Measurements from ENCODE around the gene GAS2L3. TPM values are rescaled to one million over a fixed set of nuclear protein-coding genes. Genes with fewer than 3 reads are reported as not detected.

The GAS2L3 gene
- total RNA-seq, 1 experiment from 2014 or later = 11.7 TPM

GRCh38 chr12:100612606-100613005 is 39.1 kb downstream of the GAS2L3 start:
- no peaks in the 10 kb centered on the region for H3K23me2 ChIP-seq (ENCODE audit: insufficient read length, low read depth, low read length, poor library complexity, severe bottlenecking)
- H3K27me3 ChIP-seq (ENCODE audit: insufficient read depth, low read length) = no peaks in the 10 kb centered on the region
- no peak overlapping the region for H2AK5ac ChIP-seq (ENCODE audit: insufficient read length, low read length)
- no peak overlapping the region for H2BK5ac ChIP-seq (ENCODE audit: insufficient read length, low read length)
- H3K4me2 ChIP-seq (ENCODE audit: insufficient read depth, insufficient read length, low read length) = no peak overlapping the region
- no peak for DNase-seq
- no peak overlapping the region for H3K4me3 Mint-ChIP-seq
- H3K27ac Mint-ChIP-seq = no peak overlapping the region
- WGBS (ENCODE audit: extremely low coverage, insufficient read length, low lambda C conversion rate) = no CpG with 5 or more reads among the region's 3 CpGs
- H2BK15ac ChIP-seq (ENCODE audit: low read depth, low read length) = no peak overlapping the region
- no peaks in the 10 kb centered on the region for H3K27me3 Mint-ChIP-seq (ENCODE audit: low read depth)
- H3K36me3 Mint-ChIP-seq (ENCODE audit: insufficient read depth in 1 of 3, low read depth in 3 of 3) = peaks cover 4 to 16% (median 12%) of the 10 kb centered on the region in 3 experiments; a peak in 6 of 7 replicates
- no peak overlapping the region for H3K14ac ChIP-seq (ENCODE audit: insufficient read depth, low read length)
- H3K56ac ChIP-seq (ENCODE audit: insufficient read length, low read depth, low read length) = no peak overlapping the region
- H2BK120ac ChIP-seq (ENCODE audit: low read depth, low read length, poor library complexity, severe bottlenecking) = no peak overlapping the region
- H3K9me3 ChIP-seq (ENCODE audit: control insufficient read depth, low read depth, low read length) = no peaks in the 10 kb centered on the region
- H2BK20ac ChIP-seq (ENCODE audit: low read depth, low read length, poor library complexity, severe bottlenecking) = no peak overlapping the region
- no peaks in the 10 kb centered on the region for H3K9me3 Mint-ChIP-seq
- TF ChIP-seq CTCF (conservative IDR thresholded peaks at IDR 0.05) = no peak
- H4K20me1 ChIP-seq (ENCODE audit: control insufficient read depth, insufficient read depth, insufficient read length) = no peaks in the 10 kb centered on the region
- H3K18ac ChIP-seq (ENCODE audit: insufficient read length, low read depth, low read length) = no peak overlapping the region
- no peak overlapping the region for H4K8ac ChIP-seq (replicated peaks; ENCODE audit: insufficient read length, low read depth, low read length)
- no peaks in the 10 kb centered on the region for H3K4me1 Mint-ChIP-seq
- no peaks in the 10 kb centered on the region for H3K79me1 ChIP-seq (ENCODE audit: insufficient read depth, low read depth, low read length, poor library complexity, severe bottlenecking)
- no peak overlapping the region for H3K23ac ChIP-seq (ENCODE audit: insufficient read length, low read depth, low read length)
- H2BK12ac ChIP-seq (ENCODE audit: insufficient read length, low read depth, low read length) = no peak overlapping the region
- H4K91ac ChIP-seq (ENCODE audit: insufficient read length, low read depth, low read length) = no peak overlapping the region
- H3K4me1 ChIP-seq (ENCODE audit: insufficient read depth, low read length) = no peaks in the 10 kb centered on the region
- no peak overlapping the region for H3K4ac ChIP-seq (ENCODE audit: low read depth, low read length)
- no peak overlapping the region for H4K5ac ChIP-seq (ENCODE audit: insufficient read length, low read depth, low read length)
- H3K9ac ChIP-seq (ENCODE audit: extremely low read depth, insufficient read length, low read length) = no peak overlapping the region
- no peak overlapping the region for H3K27ac ChIP-seq (ENCODE audit: insufficient read length, low read depth, low read length)
- H2AFZ ChIP-seq (ENCODE audit: low read length) = no peak overlapping the region
- no peak overlapping the region for H3T11ph ChIP-seq (ENCODE audit: low read length)
- H3K79me2 ChIP-seq (ENCODE audit: insufficient read depth, low read length) = no peaks in the 10 kb centered on the region

Data from H9 (cell line).